Measurements from ENCODE around the gene MFGE8. TPM values are rescaled to one million over a fixed set of nuclear protein-coding genes. Genes with fewer than 3 reads are reported as not detected.

MFGE8 gene
- 46.1 and 188 TPM in 2 replicates for total RNA-seq

GRCh38 chr15:88913017-88913849 is at the start of gene MFGE8:
Gene MFGE8 (minus strand): TSS chr15:88913379. CDS start chr15:88913319, 60 bp downstream.

GRCh38 chr15:88894819-88895767 is 18.1 kb downstream of the MFGE8 start, which contains the start of gene HAPLN3:
Gene HAPLN3 (minus strand): TSS chr15:88895544. CDS start chr15:88887298, 8,246 bp downstream.

Other genes with a start within 250 kb of the MFGE8 start
- gene ACAN, start 109.9 kb downstream of the MFGE8 start, total RNA-seq: under 0.01 and 3.6 TPM in 2 replicates
- gene HAPLN3, start 17.8 kb downstream of the MFGE8 start, total RNA-seq: 0.87 and 5.3 TPM in 2 replicates
- gene ABHD2, start 175.1 kb upstream of the MFGE8 start, total RNA-seq: 81.6 and 98.7 TPM in 2 replicates